MCF 10A (cell line): ENCODE data around the gene PATJ. TPM values are rescaled to one million over a fixed set of nuclear protein-coding genes. Genes with fewer than 3 reads are reported as not detected.

Experiments used
- BruUV-seq: library from RNA; stranded (reverse); fragments of 400-500 nt; replicated peaks from 2 replicates; lab custom pipeline; 2021; lab: Mats Ljungman, UMichigan
- CTCF ChIA-PET: fragments of 300-600 bp; sonication (Branson Sonifier 250); formaldehyde crosslinking; extraction: SDS; loops from one replicate; lab custom pipeline; 2021; ENCODE audit warnings: antibody characterized with exemption, inconsistent platforms; lab: Yijun Ruan, JAX
- POLR2A ChIA-PET: fragments of 300-600, 350-650 bp; sonication (Branson Sonifier 250); formaldehyde crosslinking; extraction: SDS; loops from one replicate; lab custom pipeline; 2020; ENCODE audit warnings: antibody characterized with exemption, inconsistent platforms; lab: Yijun Ruan, JAX
- DNase-seq: peaks from one replicate; pipeline ENCODE4 v3.0.0-alpha.2; 2018; ENCODE audit not compliant: unreplicated experiment
- H3K27ac Mint-ChIP-seq: one replicate; pipeline ENCODE4 v1.8.0; 2022; ENCODE audit warnings: mild to moderate bottlenecking, low read depth, mixed read lengths; ENCODE audit not compliant: unreplicated experiment
- H3K27me3 Mint-ChIP-seq: one replicate; pipeline ENCODE4 v1.8.0; 2022; ENCODE audit warnings: mixed read lengths; ENCODE audit not compliant: insufficient read depth, unreplicated experiment
- H3K36me3 Mint-ChIP-seq: one replicate; pipeline ENCODE4 v1.8.0; 2022; ENCODE audit warnings: mild to moderate bottlenecking, moderate library complexity, mixed read lengths; ENCODE audit not compliant: insufficient read depth, unreplicated experiment
- H3K4me1 Mint-ChIP-seq: one replicate; pipeline ENCODE4 v1.8.0; 2022; ENCODE audit warnings: mixed read lengths; ENCODE audit not compliant: insufficient read depth, unreplicated experiment
- H3K4me3 Mint-ChIP-seq: one replicate; pipeline ENCODE4 v1.8.0; 2022; ENCODE audit warnings: mild to moderate bottlenecking, moderate library complexity, mixed read lengths; ENCODE audit not compliant: unreplicated experiment
- H3K9me3 Mint-ChIP-seq: one replicate; pipeline ENCODE4 v1.8.0; 2022; ENCODE audit warnings: mixed read lengths; ENCODE audit not compliant: unreplicated experiment
- CTCF ChIP-seq: fragments of 200-600 bp; IDR thresholded peaks from one replicate; pipeline ENCODE4 v1.8.0; 2022; ENCODE audit warnings: antibody characterized with exemption, mild to moderate bottlenecking; ENCODE audit not compliant: unreplicated experiment
- intact Hi-C: fragments of 100-400 bp; cut with micrococcal nuclease; formaldehyde crosslinking; loops from 2 replicates; pipeline ENCODE4 v1.14.1; 2022
- total RNA-seq: library from RNA; stranded (reverse); gene quantifications from 2 replicates; pipeline ENCODE4 v1.2.3, GENCODE V29; 2022

The PATJ gene
- total RNA-seq, 1 experiment from 2014 or later: 28.7 TPM

DNA sequence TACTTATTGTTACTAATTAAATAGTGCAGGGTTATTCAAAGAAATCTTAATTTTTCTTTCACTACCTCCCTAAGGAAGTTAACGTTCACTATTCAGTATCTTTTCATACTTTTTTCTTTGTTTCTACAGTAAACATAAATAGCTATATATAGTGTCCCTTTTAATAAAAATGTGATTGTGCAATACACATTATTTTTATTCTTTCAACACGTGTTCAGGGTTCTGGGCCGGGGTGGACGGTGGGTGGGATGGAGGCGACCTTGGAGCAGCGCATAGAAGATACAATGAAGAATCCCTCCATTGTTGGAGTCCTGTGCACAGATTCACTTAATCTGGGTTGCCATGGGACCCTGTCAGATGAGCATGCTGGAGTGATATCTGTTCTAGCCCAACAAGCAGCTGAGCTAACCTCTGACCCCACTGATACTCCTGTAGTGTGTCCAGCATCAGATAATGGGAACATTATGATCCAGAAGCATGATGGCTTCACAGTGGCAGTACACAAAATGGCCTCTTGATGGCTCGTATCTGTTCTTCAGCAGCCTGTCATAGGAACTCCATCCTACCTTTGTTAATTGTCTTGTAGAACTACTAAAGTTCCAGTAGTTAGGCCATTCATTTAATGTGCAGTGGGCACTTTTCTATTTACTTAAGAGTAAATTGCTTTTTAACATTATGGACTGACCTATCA lies 296.5 kb downstream of the PATJ start:
- H3K27ac Mint-ChIP-seq: no peak overlapping the region
- CTCF ChIA-PET: interaction anchor here (1.2 kb wide), 1 partner anchor 8 kb away, joined by 3 read pairs; no protein-coding TSS in a partner anchor
- no peak for DNase-seq
- intact Hi-C loops: no loop called here
- no peaks in the 10 kb centered on the region for H3K9me3 Mint-ChIP-seq
- BruUV-seq: no TSS peak
- TF ChIP-seq CTCF: no peak
- peaks cover 6% of the 10 kb centered on the region for H3K4me1 Mint-ChIP-seq
- H3K4me3 Mint-ChIP-seq: no peak overlapping the region
- POLR2A ChIA-PET: no interaction called here
- H3K27me3 Mint-ChIP-seq: no peaks in the 10 kb centered on the region
- peaks cover 11% of the 10 kb centered on the region for H3K36me3 Mint-ChIP-seq

DNA sequence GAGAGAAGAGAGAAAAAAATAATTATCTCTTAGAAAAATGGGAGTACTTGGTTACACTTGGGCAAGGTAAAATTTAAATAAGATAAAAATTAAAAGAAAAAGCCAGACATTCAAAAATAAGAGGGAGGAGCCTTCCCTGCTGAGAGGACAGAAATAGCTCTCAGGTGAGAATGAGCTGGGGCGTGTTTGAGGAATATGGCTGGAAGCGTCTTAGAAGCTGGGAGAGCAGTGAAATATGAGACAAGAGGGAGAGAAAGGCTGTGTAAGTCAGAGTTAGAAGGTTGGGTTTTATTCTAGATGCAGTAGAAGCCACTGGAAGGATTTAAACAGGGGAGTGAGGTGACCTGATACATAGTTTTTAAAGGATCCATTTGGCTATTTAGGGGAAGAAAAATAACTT lies 298.2 kb downstream of the PATJ start:
- TF ChIP-seq CTCF: no peak
- no peaks in the 10 kb centered on the region for H3K9me3 Mint-ChIP-seq
- no peak overlapping the region for H3K4me3 Mint-ChIP-seq
- CTCF ChIA-PET: interaction anchor here (1.2 kb wide), 1 partner anchor 43 kb away, joined by 4 read pairs; no protein-coding TSS in a partner anchor
- intact Hi-C loops: no loop called here
- H3K27me3 Mint-ChIP-seq: no peaks in the 10 kb centered on the region
- H3K27ac Mint-ChIP-seq: no peak overlapping the region
- peak; percentile 22 for DNase-seq
- POLR2A ChIA-PET: interaction anchor here (1.0 kb wide), 1 partner anchor 34 kb away, joined by 3 read pairs; no protein-coding TSS in a partner anchor
- H3K4me1 Mint-ChIP-seq: peaks cover 6% of the 10 kb centered on the region
- peaks cover 16% of the 10 kb centered on the region for H3K36me3 Mint-ChIP-seq
- no TSS peak for BruUV-seq

GRCh38 chr1:62040973-62041372 lies 298.7 kb downstream of the PATJ start:
- no peak for DNase-seq
- no peak overlapping the region for H3K27ac Mint-ChIP-seq
- intact Hi-C loops: no loop called here
- ChIA-PET CTCF (interaction anchor here (0.7 to 1.2 kb wide), 2 partner anchors 42 to 432 kb away, joined by 4 read pairs; no protein-coding TSS in a partner anchor), POLR2A (interaction anchor here (0.6 to 1.0 kb wide), 2 partner anchors 16 to 35 kb away, joined by 3 read pairs; no protein-coding TSS in a partner anchor)
- TF ChIP-seq CTCF: no peak
- no TSS peak for BruUV-seq
- peaks cover 12% of the 10 kb centered on the region for H3K36me3 Mint-ChIP-seq
- peaks cover 6% of the 10 kb centered on the region for H3K4me1 Mint-ChIP-seq
- H3K4me3 Mint-ChIP-seq: no peak overlapping the region
- H3K27me3 Mint-ChIP-seq: no peaks in the 10 kb centered on the region
- H3K9me3 Mint-ChIP-seq: no peaks in the 10 kb centered on the region

- Mint-ChIP-seq H3K27me3 (no peaks in the 10 kb centered on the region), H3K27ac (no peak overlapping the region), H3K4me1 (peaks cover 6% of the 10 kb centered on the region), H3K36me3 (peaks cover 12% of the 10 kb centered on the region), H3K9me3 (no peaks in the 10 kb centered on the region), H3K4me3 (no peak overlapping the region)
- POLR2A ChIA-PET: no interaction called here
- CTCF ChIA-PET: interaction anchor here (0.9 to 1.1 kb wide), 2 partner anchors 11 to 39 kb away, joined by 4 read pairs; no protein-coding TSS in a partner anchor
- intact Hi-C loops: no loop called here
- no peak for DNase-seq
- TF ChIP-seq CTCF: no peak
- BruUV-seq: no TSS peak
Observed at GRCh38 chr1:62043154-62043553, 300.9 kb downstream of the PATJ start.
